ENCODE results near the gene NR4A1. TPM values are rescaled to one million over a fixed set of nuclear protein-coding genes. Genes with fewer than 3 reads are reported as not detected.

The NR4A1 gene
- total and polyA plus RNA-seq, 2 of the 13 experiments (the other 11 are each of a cell fraction or from before 2014, with no cell fraction given), result 5.7 to 15.2 TPM

GRCh38 chr12:52082026-52082668 lies 30.9 kb downstream of the NR4A1 start:
- CTCF ChIA-PET (ENCODE audit: low intra/inter-chr PET ratio, low total read pairs), result interaction anchor here (1.0 to 3.1 kb wide), 2 partner anchors 56 to 58 kb away, joined by 4 to 79 read pairs; no protein-coding TSS in a partner anchor
- intact Hi-C loops (cut with micrococcal nuclease; ENCODE audit: unreplicated experiment), result loop anchor here (5.0 kb wide), 1 partner anchor 35 kb away; no protein-coding TSS in a partner anchor
- FAIRE-seq (peak; percentile 28), ATAC-seq (peak; percentile 58), DNase-seq (ENCODE audit: low spot score) (peak; percentile 41)
- no TSS peak for BruUV-seq (replicated peaks)
- peaks cover 46% of the 10 kb centered on the region for H3K4me1 ChIP-seq (ENCODE audit: insufficient read depth, low read length)
- peaks cover 3 to 14% of the 10 kb centered on the region in 2 experiments; a peak in 4 of 5 replicates for H3K36me3 ChIP-seq (replicated peaks in 1 of 2; ENCODE audit: control insufficient read depth in 1 of 2, insufficient read depth in 2 of 2, low read length in 2 of 2)
- H3K27me3 ChIP-seq (ENCODE audit: control insufficient read depth in 1 of 2, insufficient read depth in 2 of 2, low read length in 2 of 2), result peaks cover 11 to 26% of the 10 kb centered on the region in 2 experiments
- no peaks in the 10 kb centered on the region for H3K9me3 ChIP-seq (ENCODE audit: low read length)
- no peak overlapping the region for H2AFZ ChIP-seq (ENCODE audit: low read length)
- peak overlapping the region; percentile 55 to 71 (median 56) for H3K4me3 ChIP-seq (replicated peaks in 1 of 3; ENCODE audit: insufficient read depth in 1 of 3, low read depth in 2 of 3, low read length in 3 of 3)
- peak overlapping the region; percentile 81 for H3K4me2 ChIP-seq (ENCODE audit: low read depth, low read length)
- WGBS (ENCODE audit: low lambda C conversion rate), result 0% methylated on average over 10 of the region's 13 CpGs
- POLR2A ChIA-PET, result interaction anchor here (1.3 to 2.4 kb wide), 7 partner anchors 13 to 72 kb away, joined by 3 to 15 read pairs (median 5); partner anchors contain the start of genes ATG101 and NR4A1
- peak overlapping the region; percentile 46 for H3K27ac ChIP-seq (ENCODE audit: extremely low read length, insufficient read depth, low read length)
- no peaks in the 10 kb centered on the region for H3K79me2 ChIP-seq (ENCODE audit: insufficient read depth, low read length)
- H3K9ac ChIP-seq (ENCODE audit: insufficient read depth, low read depth, low read length), result peak overlapping the region; percentile 54
- in situ Hi-C loops (cut with HindIII; ENCODE audit: extremely low pct_ligation_motif_present, low pct_unique_long_range_greater_than_20kb), result loop anchor here (5.0 kb wide), 1 partner anchor 55 kb away; no protein-coding TSS in a partner anchor
- H4K20me1 ChIP-seq (ENCODE audit: insufficient read depth, low read length), result no peaks in the 10 kb centered on the region
- TF ChIP-seq SOX13 (IDR thresholded peaks at IDR 0.05) (no peak), SOX13 (CRISPR knock-in tag; conservative IDR thresholded peaks at IDR 0.05 in 1 of 2, IDR thresholded peaks at IDR 0.05 in 1 of 2) (peak in 1 of 2 experiments; percentile 29; a peak in 1 of 4 replicates), MED1 (CRISPR knock-in tag; IDR thresholded peaks at IDR 0.05) (peak; percentile 79), MIXL1 (CRISPR knock-in tag; IDR thresholded peaks at IDR 0.05) (no peak), THRA (CRISPR knock-in tag; IDR thresholded peaks at IDR 0.05; ENCODE audit: borderline replicate concordance) (peak; percentile 37; the same call in 1 of the 2 replicates), HNF1B (CRISPR knock-in tag; IDR thresholded peaks at IDR 0.05) (peak; percentile 84), ZNF605 (CRISPR knock-in tag; IDR thresholded peaks at IDR 0.05) (peak; percentile 79), MEIS1 (CRISPR knock-in tag; IDR thresholded peaks at IDR 0.05; ENCODE audit: borderline replicate concordance) (no peak), GFI1 (CRISPR knock-in tag; IDR thresholded peaks at IDR 0.05; ENCODE audit: borderline replicate concordance) (peak; percentile 61; the same call in 1 of the 2 replicates), SKIL (CRISPR knock-in tag; IDR thresholded peaks at IDR 0.05; ENCODE audit: borderline replicate concordance) (peak; percentile 83), GABPB1 (CRISPR knock-in tag; IDR thresholded peaks at IDR 0.05) (0 out of 2 replicates have a peak, but pooled peaks have one; percentile 21), ZNF687 (CRISPR knock-in tag; IDR thresholded peaks at IDR 0.05) (peak; percentile 53)

Data from HepG2 (cell line).